Cardiac fibroblast (primary cell): Measurements from ENCODE around the gene AKIRIN2.
A peak's percentile ranks its signal among the peaks of the same experiment; 100 is the strongest.

Source experiments
- DNase-seq, 2 donors: peaks; one replicate each; pipeline versions ENCODE4 v3.0.0 to v3.0.0-alpha.2; 2010; ENCODE audit warnings: low read depth in 2 of 2
- H3K4me3 ChIP-seq, 2 donors: replicated peaks in 1 of 2; 1 replicate in 1 of 2; 2 replicates in 1 of 2; pipeline ENCODE4 v1.5.1; 2011; ENCODE audit warnings: low read depth in 2 of 2, low read length in 2 of 2, mild to moderate bottlenecking in 2 of 2, moderate library complexity in 1 of 2
- CTCF ChIP-seq: IDR thresholded peaks from one replicate; pipeline ENCODE4 v1.5.1; 2011; ENCODE audit warnings: low read depth, mild to moderate bottlenecking, low read length, inconsistent platforms

AKIRIN2 gene

GRCh38 chr6:87738744-87739143 lies 36.7 kb upstream of the AKIRIN2 start:
- no peak overlapping the region for H3K4me3 ChIP-seq
- no peak for DNase-seq
- no peak for TF ChIP-seq CTCF

GRCh38 chr6:87738000-87738399 lies 36.0 kb upstream of the AKIRIN2 start:
- no peak overlapping the region for H3K4me3 ChIP-seq
- no peak for TF ChIP-seq CTCF
- no peak for DNase-seq

- no peak for TF ChIP-seq CTCF
- DNase-seq = no peak
- no peak overlapping the region for H3K4me3 ChIP-seq
Measured at GRCh38 chr6:87736809-87737540, 34.9 kb upstream of the AKIRIN2 start.

- TF ChIP-seq CTCF = no peak
- H3K4me3 ChIP-seq = no peak overlapping the region
- DNase-seq = peak; percentile 99
Measured at GRCh38 chr6:87731818-87732661, 30.0 kb upstream of the AKIRIN2 start.

GRCh38 chr6:87731080-87731479 lies 29.0 kb upstream of the AKIRIN2 start:
- no peak for TF ChIP-seq CTCF
- no peak overlapping the region for H3K4me3 ChIP-seq

GRCh38 chr6:87729965-87730719 lies 28.1 kb upstream of the AKIRIN2 start:
- DNase-seq = peak in 1 of 2 donors; percentile 41
- TF ChIP-seq CTCF = no peak
- no peak overlapping the region for H3K4me3 ChIP-seq

More at GRCh38 chr6:87731080-87731479, 29.0 kb upstream of the AKIRIN2 start:
- DNase-seq = no peak
